Dermis blood vessel endothelial cell (primary cell): ENCODE data around the gene MT1A. TPM values are rescaled to one million over a fixed set of nuclear protein-coding genes. Genes with fewer than 3 reads are reported as not detected.
"Not testable (repeated sequence)": the region's sequence is repeated elsewhere in the genome, so short reads cannot be mapped to it uniquely, and the experiment has no call there.

ENCODE experiments used
- DNase-seq: peaks from one replicate; pipeline ENCODE4 v3.0.0; 2010
- total RNA-seq: library from RNA; depleted of rRNA; stranded (reverse); fragments of >200 nt; gene quantifications from 2 replicates; pipeline ENCODE4 v1.2.3, GENCODE V29; 2014

The MT1A gene
- total RNA-seq, 1 donor from 2014 or later = not detected

- no peak for DNase-seq
Observed at GRCh38 chr16:56658327-56658875, 19.9 kb downstream of the MT1A start.

GRCh38 chr16:56662357-56663354 lies 24.2 kb downstream of the MT1A start:
- DNase-seq = peak; percentile 8

DNA sequence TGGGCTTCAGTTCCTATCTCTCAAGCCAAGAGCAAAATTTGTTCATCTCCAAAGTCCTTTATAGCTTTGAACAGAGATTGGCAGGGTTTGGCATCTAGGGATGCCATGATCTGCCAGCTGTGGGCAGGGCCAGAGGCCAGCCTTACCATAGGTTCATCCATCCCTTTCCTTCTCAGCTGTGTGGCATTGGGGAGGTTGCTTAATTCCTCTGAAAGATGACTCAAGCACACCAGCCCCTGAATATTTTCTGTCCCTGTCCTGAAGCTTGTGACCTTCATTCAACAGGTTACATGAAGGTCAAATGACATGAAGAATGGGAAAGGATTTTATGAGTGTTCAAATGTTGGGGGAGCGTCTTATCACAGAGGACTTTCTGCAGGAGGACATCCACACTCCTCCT lies 26.0 kb downstream of the MT1A start:
- DNase-seq = no peak

DNA sequence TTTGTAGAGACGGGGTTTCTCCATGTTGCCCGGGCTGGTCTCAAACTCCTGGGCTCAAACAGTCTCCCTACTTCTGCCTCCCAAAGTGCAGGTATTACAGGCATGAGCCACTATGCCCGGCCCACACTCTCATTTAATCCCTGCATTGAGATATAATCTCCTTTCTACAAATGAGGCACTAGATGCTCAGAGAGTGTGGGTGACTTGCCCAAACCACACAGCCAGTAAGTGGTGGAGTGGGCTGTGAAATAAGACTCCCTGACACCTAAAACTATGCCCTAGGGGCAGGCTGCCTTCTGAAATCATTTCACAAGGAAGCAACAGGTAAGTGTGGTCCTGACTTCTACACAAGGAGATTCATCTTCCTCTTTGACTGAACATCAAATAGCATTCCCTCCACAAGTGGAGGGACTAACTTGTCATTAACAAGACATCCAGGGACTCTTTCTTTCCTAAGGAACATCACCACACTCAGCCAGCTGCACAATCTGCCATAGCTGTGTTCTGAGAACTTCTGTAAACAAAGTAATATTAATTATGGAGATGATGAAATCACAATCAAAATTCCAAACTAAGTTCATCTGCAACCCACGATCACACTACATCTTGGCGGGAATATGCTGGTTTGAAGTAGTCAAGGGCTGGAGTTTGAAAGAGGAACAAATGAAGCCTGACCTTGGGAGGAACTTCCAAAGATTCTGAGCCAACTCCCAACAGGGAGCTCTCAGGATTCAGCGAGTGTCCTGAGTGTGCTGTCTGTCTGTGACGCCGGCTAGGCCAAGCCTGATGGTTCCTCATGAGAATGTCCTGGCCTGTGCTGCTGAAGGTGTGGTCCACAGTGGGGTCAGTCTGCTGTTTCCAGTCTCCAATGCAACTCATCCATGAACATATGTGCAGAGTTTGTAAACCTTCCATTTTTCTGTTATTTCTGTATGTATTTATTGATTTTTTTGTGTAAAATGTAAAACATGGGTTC lies 27.1 kb downstream of the MT1A start:
- not testable (repeated sequence) for DNase-seq

- peak; percentile 22 for DNase-seq
Observed at GRCh38 chr16:56667581-56668571, 29.4 kb downstream of the MT1A start, which contains the start of gene MT1G. TSS of gene MT1G (minus strand) at chr16:56668065. CDS start at chr16:56667993, 72 bp downstream.

DNA sequence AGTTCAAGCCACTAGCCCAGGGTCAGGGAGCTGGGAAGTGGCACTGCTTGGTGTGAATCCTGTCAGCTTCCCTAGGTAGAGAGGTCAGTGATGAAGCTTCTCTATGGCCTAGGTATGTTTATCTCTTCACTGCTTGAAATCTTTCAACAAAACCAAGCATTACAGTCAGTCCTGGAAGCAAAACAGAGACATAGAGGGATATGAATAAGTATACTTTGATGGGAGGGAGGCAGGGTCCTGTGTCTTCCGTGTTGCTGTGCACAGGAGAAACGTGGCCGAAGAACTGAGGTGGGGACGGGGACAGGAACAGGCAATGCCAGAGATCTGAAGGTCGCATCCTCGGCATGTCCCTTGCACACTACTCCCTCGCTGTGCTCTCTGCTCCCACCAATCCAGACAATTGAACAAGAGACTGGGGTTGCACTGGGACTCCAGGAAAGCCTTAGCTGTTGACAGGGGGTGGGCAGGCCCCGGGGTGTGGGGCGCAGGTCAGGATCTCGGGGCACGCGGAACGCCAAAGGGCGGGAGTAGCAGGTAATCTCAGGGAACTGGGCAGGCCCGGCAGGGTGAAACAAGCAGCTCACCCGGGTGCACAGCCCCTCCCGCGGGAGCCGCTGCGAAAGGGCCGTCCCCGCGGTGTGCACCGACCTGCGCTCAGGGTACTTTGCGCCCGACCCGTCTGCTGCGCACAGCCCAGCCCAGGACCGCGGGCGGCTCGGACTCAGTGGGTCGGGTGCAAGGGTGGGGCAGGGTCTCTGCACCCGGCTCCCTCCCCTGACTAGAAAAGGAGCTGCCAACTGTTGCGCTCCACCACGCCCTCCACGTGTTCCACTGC lies 30.8 kb downstream of the MT1A start, which contains the start of gene MT1H:
TSS of gene MT1H (plus strand) at position 810 of the 835 bp plus-strand sequence. CDS start 71 bp downstream, outside the sequence.
- DNase-seq = no peak

DNA sequence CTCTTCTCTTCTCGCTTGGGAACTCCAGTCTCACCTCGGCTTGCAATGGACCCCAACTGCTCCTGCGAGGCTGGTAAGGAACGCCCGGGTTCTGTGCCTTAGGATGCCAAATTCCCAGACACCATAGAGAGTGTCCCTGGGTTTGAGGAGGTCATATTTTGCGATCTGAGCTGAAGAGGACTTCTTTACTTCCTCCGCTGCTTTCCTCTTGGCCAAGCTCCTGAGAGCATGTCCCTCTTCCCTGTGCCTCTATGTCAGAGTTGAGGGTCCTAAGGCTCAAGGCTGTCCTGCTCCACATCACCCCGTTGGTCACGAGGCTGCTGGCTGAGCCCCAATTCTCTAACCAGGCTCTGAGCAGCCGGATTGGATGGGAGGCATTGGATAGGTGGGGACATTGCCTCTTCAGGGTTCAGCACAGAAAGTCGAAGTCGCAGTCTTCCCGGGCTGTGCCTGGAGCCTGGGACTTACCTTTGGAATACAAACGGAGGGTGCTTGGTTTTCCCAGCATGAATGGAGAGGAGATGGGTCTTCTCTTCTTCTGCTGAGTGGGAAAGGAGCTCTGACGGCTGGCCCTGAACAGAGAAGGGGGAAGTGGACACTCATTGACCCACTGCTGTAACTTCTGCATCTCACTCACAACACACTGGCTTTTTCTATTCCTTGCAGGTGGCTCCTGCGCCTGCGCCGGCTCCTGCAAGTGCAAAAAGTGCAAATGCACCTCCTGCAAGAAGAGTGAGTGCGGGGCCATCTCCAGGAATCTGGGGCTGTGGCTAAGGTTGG lies 31.6 kb downstream of the MT1A start:
- DNase-seq = no peak

DNA sequence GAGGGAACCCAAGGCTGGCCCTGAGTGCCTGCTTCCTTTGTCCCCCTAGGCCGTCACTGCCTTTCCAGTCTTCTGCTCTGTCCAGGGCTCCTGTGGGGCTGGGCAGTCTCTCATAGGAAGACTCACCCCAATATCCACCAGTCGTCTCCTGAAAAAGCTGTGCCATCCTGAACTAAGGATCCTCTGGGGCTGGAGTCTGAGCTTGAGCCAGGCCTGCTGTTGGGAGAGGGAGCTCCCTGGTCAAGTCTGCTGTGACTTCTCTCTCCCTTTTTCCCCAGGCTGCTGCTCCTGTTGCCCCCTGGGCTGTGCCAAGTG lies 32.1 kb downstream of the MT1A start:
- DNase-seq = no peak

DNA sequence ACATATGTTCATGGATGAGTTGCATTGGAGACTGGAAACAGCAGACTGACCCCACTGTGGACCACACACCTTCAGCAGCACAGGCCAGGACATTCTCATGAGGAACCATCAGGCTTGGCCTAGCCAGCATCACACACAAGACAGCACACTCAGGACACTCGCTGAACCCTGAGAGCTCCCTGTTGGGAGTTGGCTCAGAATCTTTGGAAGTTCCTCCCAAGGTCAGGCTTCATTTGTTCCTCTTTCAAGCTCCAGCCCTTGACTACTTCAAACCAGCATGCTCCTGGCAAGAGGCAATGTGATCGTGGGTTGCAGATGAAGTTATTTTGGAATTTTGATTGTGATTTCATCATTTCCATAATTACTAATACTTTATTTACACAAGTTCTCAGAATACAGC lies 33.2 kb downstream of the MT1A start:
- not testable (repeated sequence) for DNase-seq

DNA sequence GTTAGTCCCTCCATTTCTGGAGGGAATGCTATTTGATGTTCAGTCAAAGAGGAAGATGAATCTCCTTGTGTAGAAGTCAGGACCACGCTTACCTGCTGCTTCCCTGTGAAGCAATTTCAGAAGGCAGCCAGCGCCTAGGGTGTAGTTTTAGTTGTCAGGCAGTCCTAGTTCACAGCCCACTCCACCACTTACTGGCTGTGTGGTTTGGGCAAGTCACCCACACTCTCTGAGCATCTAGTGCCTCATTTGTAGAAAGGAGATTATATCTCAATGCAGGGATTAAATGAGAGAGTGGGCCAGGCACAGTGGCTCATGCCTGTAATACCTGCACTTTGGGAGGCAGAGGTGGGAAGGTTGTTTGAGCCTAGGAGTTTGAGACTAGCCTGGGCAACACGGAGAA lies 33.7 kb downstream of the MT1A start:
- not testable (repeated sequence) for DNase-seq

- no peak for DNase-seq
Observed at GRCh38 chr16:56672761-56673536, 34.5 kb downstream of the MT1A start.

DNA sequence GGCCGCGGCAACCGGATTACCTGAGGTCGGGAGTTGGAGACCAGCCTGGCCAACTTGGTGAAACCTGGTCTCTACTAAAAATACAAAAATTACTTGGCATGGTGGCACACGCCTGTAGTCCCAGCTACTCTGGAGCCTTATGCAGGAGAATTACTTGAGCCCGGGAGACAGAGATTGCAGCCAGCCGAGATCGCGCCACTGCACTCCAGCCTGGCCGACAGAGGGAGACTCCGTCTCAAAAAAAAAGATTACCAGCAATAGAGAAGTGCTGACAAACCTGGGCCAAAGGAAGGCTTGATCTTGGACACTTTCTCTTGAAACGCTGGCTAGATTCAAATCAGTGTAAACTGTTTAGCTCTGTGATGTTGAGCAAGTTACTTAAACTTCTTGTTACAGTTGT lies 35.5 kb downstream of the MT1A start:
- DNase-seq = peak; percentile 43

DNA sequence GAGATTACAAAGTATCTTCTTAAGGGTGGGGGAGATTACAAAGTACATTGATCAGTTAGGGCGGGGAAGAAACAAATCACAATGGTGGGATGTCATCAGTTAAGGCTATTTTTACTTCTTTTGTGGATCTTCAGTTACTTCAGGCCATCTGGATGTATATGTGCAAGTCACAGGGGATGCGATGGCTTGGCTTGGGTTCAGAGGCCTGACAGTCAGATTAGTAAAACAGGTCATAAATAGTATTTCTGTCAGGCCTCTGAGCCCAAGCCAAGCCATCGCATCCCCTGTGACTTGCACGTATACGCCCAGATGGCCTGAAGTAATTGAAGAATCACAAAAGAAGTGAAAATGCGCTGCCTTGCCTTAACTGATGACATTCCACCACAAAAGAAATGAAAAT lies 36.1 kb downstream of the MT1A start:
- DNase-seq = not testable (repeated sequence)

GRCh38 chr16:56675685-56676210 lies 37.3 kb downstream of the MT1A start:
- no peak for DNase-seq

DNA sequence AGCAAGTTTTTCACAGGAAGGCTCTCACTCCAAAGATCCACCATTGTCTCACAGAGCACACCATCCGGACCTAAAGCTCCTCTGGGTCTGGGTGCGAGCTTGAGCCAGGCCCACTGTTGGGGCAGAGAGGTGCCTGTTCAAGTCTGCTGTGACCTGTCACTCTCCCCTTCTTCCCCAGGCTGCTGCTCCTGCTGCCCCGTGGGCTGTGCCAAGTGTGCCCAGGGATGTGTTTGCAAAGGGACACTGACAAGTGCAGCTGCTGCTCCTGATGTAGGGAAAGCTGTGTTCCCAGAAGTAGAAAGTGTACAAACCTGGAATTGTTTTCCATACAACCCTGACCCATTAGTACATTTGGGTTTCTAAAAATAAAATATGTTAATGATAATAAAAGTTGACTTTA lies 39.0 kb downstream of the MT1A start:
- DNase-seq = no peak

DNA sequence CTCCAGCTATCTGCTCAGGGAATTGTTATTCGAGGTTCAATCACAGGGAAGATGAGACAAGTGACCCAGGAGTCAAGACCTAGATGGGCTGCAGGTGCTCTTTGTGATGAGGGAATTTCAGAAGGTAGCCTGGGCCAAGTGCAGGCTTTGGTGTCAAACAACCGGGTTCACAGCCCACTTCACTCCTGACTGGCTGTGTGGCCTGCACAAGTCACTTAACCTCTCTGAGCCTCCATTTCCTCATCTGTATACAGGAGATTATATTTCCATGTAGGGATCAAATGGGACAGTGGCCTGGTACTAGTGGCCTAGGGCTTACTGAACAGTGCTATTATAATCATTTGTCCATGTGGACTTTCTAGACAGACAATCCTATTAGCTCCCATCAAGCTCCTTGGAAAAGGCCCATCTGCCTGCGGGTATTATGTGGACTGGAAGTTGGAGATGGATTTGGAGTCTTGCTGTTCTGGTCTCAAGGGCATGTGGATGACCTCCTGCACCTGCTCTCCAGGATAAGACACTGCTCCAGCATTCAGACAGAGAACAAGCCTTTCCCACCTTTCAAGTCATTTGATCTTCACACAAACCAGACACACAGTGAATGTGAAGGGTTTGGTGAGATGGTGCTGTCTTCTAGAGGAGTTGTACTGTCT lies 40.7 kb downstream of the MT1A start:
- DNase-seq = no peak

- no peak for DNase-seq
Observed at GRCh38 chr16:56679818-56680217, 41.4 kb downstream of the MT1A start.
